ENCODE results near the gene CBX4.

GRCh38 chr17:79830303-79830702, 8.9 kb downstream of the CBX4 start:
- TF ChIP-seq CTCF (IDR thresholded peaks at IDR 0.05) (no peak), POLR2A (IDR thresholded peaks at IDR 0.05) (no peak)

Data from right lobe of liver (tissue), 4 donors.